ENCODE measurements around the gene FREY1. TPM values are rescaled to one million over a fixed set of nuclear protein-coding genes. Genes with fewer than 3 reads are reported as not detected.

Gene FREY1
- total and polyA plus RNA-seq, 2 donors (not counting 3 experiments of a cell fraction or from before 2014, with no cell fraction given), result 0.84 to 1.1 TPM

DNA sequence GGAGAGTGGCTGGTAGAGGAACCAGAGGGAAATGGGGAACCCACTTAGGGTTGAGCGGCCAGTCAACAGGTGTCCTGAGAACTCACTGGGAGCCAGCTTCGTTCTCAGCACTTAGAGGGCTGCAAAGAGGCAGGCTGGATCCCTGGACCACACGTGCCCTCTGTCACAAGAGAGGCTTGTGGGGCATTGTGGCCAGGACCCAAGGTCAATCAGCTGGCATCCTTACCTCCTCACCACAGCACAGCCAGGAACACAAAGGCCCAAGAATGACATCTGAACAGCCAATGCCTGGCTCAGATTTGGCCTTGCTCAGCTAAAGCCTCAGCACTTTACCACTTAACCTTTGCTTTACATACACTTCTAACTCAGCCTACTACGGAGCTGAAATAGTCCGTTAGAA lies 14.2 kb downstream of the FREY1 start:
- H3K9me3 ChIP-seq (replicated peaks; ENCODE audit: control insufficient read depth, insufficient read depth, low read length), result no peaks in the 10 kb centered on the region
- BruUV-seq (replicated peaks), result no TSS peak
- FAIRE-seq (no peak), DNase-seq (ENCODE audit: low read depth, low spot score) (no peak)
- no peaks in the 10 kb centered on the region for H4K20me1 ChIP-seq (replicated peaks; ENCODE audit: control insufficient read depth, extremely low read depth, insufficient read depth, low read length)
- H3K9ac ChIP-seq (replicated peaks; ENCODE audit: extremely low read depth, insufficient read depth, low read length), result no peak overlapping the region
- H3K9me1 ChIP-seq (replicated peaks; ENCODE audit: control insufficient read depth, extremely low read depth, insufficient read depth, low read length), result no peaks in the 10 kb centered on the region
- POLR2A ChIA-PET, result no interaction called here
- no peak overlapping the region for H3K4me3 ChIP-seq (replicated peaks in 1 of 3; ENCODE audit: insufficient read depth in 1 of 3, low read depth in 1 of 3, low read length in 3 of 3)
- no peaks in the 10 kb centered on the region for H3K79me2 ChIP-seq (ENCODE audit: control insufficient read depth, insufficient read depth, low read length)
- CTCF ChIA-PET, result no interaction called here
- TF ChIP-seq CTCF (IDR thresholded peaks at IDR 0.05; ENCODE audit: extremely low read depth in 1 of 2, insufficient read depth in 1 of 2, low read depth in 1 of 2, low read length in 2 of 2) (no peak), GATA2 (IDR thresholded peaks at IDR 0.05; ENCODE audit: insufficient read depth, insufficient read length, low read depth, low read length) (no peak), JUN (IDR thresholded peaks at IDR 0.05; ENCODE audit: borderline replicate concordance, insufficient read depth, insufficient read length, low read depth) (no peak), POLR2A (IDR thresholded peaks at IDR 0.05; ENCODE audit: low read depth, low read length) (no peak)
- no peak overlapping the region for H3K4me2 ChIP-seq (ENCODE audit: insufficient read depth, low read length)
- no peaks in the 10 kb centered on the region for H3K4me1 ChIP-seq (ENCODE audit: control insufficient read depth, extremely low read depth, insufficient read depth, low read length)
- H3K27ac ChIP-seq (ENCODE audit: insufficient read depth, low read depth, low read length), result no peak overlapping the region
- intact Hi-C loops (cut with micrococcal nuclease) (no loop called here), dilution Hi-C loops (cut with MboI; ENCODE audit: extremely low pct_ligation_motif_present, low sequenced_read_pairs) (no loop called here)
- H2AFZ ChIP-seq (ENCODE audit: low read depth, low read length), result no peak overlapping the region
- H3K36me3 ChIP-seq (ENCODE audit: control insufficient read depth in 2 of 2, extremely low read depth in 1 of 2, insufficient read depth in 2 of 2, low read length in 2 of 2), result no peaks in the 10 kb centered on the region
- peaks cover under 1 to 6% of the 10 kb centered on the region in 2 experiments for H3K27me3 ChIP-seq (ENCODE audit: control insufficient read depth in 2 of 2, insufficient read depth in 2 of 2, low read length in 2 of 2)

DNA sequence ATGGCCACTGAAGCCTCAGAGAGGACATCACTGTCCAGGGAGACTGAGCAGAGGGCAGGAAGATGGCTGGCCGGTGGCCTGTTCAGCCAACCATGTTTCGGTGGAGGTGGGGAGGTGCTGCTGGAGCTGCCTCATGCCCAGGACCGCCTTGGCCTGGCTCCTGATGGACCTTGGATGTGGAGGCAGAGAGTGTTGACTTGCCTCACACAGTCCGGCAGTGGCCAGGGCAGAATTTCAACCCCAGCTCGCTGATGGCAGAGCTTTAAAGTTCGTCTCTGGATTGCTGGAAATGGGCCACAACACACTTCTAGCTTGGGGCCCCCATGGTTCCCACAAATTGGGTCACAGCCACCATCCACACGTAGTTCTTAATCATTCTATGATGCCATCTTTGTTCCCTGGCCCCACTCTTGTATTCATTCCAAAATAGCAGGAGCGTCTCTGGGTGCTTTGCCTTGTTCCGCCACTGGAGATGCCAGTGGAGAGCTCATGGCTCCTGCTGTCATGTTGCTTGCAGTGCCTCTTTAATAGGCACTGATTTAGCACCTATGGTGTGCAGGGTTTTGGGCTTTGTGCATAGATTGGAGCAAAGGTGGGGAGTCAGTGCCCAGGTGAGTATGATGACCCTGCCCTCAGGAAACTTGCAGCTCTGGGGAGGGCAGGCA lies 16.1 kb downstream of the FREY1 start:
- Histone ChIP-seq H3K79me2 (ENCODE audit: control insufficient read depth, insufficient read depth, low read length) (no peaks in the 10 kb centered on the region), H3K9me3 (replicated peaks; ENCODE audit: control insufficient read depth, insufficient read depth, low read length) (no peaks in the 10 kb centered on the region), H3K36me3 (ENCODE audit: control insufficient read depth in 2 of 2, extremely low read depth in 1 of 2, insufficient read depth in 2 of 2, low read length in 2 of 2) (no peaks in the 10 kb centered on the region), H3K4me3 (replicated peaks in 1 of 3; ENCODE audit: insufficient read depth in 1 of 3, low read depth in 1 of 3, low read length in 3 of 3) (no peak overlapping the region), H3K27me3 (ENCODE audit: control insufficient read depth in 2 of 2, insufficient read depth in 2 of 2, low read length in 2 of 2) (peaks cover 4 to 5% of the 10 kb centered on the region in 2 experiments), H2AFZ (ENCODE audit: low read depth, low read length) (no peak overlapping the region), H3K9ac (replicated peaks; ENCODE audit: extremely low read depth, insufficient read depth, low read length) (no peak overlapping the region), H3K4me2 (ENCODE audit: insufficient read depth, low read length) (no peak overlapping the region), H3K9me1 (replicated peaks; ENCODE audit: control insufficient read depth, extremely low read depth, insufficient read depth, low read length) (no peaks in the 10 kb centered on the region), H3K27ac (ENCODE audit: insufficient read depth, low read depth, low read length) (no peak overlapping the region), H4K20me1 (replicated peaks; ENCODE audit: control insufficient read depth, extremely low read depth, insufficient read depth, low read length) (no peaks in the 10 kb centered on the region), H3K4me1 (ENCODE audit: control insufficient read depth, extremely low read depth, insufficient read depth, low read length) (no peaks in the 10 kb centered on the region)
- intact Hi-C loops (cut with micrococcal nuclease) (no loop called here), dilution Hi-C loops (cut with MboI; ENCODE audit: extremely low pct_ligation_motif_present, low sequenced_read_pairs) (no loop called here)
- TF ChIP-seq FOS (IDR thresholded peaks at IDR 0.05; ENCODE audit: borderline replicate concordance, insufficient read depth, low read length), result no peak
- no peak for TF ChIP-seq JUN (IDR thresholded peaks at IDR 0.05; ENCODE audit: borderline replicate concordance, insufficient read depth, insufficient read length, low read depth)
- no peak for TF ChIP-seq POLR2AphosphoS5 (IDR thresholded peaks at IDR 0.05; ENCODE audit: insufficient read depth, low read depth, low read length)
- no peak for TF ChIP-seq EZH2 (IDR thresholded peaks at IDR 0.05; ENCODE audit: borderline replicate concordance, low read depth, low read length, severe bottlenecking)
- no peak for TF ChIP-seq GATA2 (IDR thresholded peaks at IDR 0.05; ENCODE audit: insufficient read depth, insufficient read length, low read depth, low read length)
- TF ChIP-seq MYC (IDR thresholded peaks at IDR 0.05; ENCODE audit: low read depth, low read length), result no peak
- no peak for TF ChIP-seq POLR2A (IDR thresholded peaks at IDR 0.05; ENCODE audit: low read depth, low read length)
- no peak for TF ChIP-seq CTCF (IDR thresholded peaks at IDR 0.05; ENCODE audit: extremely low read depth in 1 of 2, insufficient read depth in 1 of 2, low read depth in 1 of 2, low read length in 2 of 2)
- no peak for TF ChIP-seq MAX (IDR thresholded peaks at IDR 0.05; ENCODE audit: insufficient read depth, insufficient read length)
- no peak for FAIRE-seq
- ChIA-PET CTCF (no interaction called here), POLR2A (interaction anchor here (0.6 kb wide), 1 partner anchor 231 kb away, joined by 3 read pairs; no protein-coding TSS in a partner anchor)
- no TSS peak for BruUV-seq (replicated peaks)
- no peak for DNase-seq (ENCODE audit: low read depth, low spot score)
